NT2/D1 (cell line): ENCODE measurements around the gene TLL1.

Source experiments
- SUZ12 ChIP-seq: IDR thresholded peaks from 2 replicates; pipeline ENCODE4 v1.6.1; 2011; ENCODE audit not compliant: insufficient read length, insufficient read depth; ENCODE audit errors: extremely low read depth
- YY1 ChIP-seq: IDR thresholded peaks from 2 replicates; pipeline ENCODE4 v1.6.1; 2011; ENCODE audit not compliant: insufficient read length, insufficient read depth
- ZNF274 ChIP-seq: IDR thresholded peaks from 2 replicates; pipeline ENCODE4 v1.6.1; 2011; ENCODE audit warnings: mild to moderate bottlenecking, low read depth, low read length

DNA sequence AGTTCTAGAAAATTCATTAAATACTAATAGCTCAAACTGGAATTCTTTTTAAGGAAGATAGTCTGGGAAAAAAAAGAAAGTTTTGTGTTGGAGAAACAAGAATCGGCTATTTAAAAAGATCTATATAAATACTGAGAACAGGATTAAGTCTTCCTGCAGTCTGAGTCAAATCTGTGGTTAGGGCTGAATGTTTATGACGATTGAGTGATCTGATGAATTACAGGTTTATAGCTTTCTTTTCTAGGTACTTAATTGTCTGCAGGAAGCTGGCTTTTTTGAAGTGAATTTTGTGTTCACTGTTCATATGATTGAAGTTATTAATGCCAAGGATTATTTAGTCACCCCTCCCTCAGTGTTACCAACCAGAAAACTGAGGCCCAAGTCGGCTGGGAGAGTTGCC, 42.2 kb downstream of the TLL1 start:
- no peak for TF ChIP-seq SUZ12
- no peak for TF ChIP-seq ZNF274
- no peak for TF ChIP-seq YY1
